ENCODE measurements around the gene HSD17B2.

The HSD17B2 gene

DNA sequence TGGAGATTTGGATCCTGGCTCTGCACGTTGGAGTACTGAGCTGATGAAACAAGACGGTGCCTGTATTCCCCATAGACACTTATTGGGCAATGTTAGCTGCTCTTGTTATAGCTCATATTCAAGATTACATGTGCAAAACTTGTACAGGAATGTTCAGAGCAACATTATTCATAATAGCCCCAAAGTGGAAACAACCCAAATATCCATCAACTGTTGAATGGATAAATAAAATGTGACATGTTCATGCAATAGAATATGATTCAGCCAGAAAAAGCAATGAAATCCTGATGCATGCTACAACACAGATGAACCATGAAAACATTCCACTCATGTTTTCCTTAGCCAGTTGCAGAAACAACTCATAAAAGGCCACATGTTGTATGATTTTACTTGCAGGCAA, 18.1 kb upstream of the HSD17B2 start:
- no peak overlapping the region for H3K4me3 ChIP-seq (ENCODE audit: low read depth, low read length)

GRCh38 chr16:82017911-82018568, 17.0 kb upstream of the HSD17B2 start:
- no peak overlapping the region for H3K4me3 ChIP-seq (ENCODE audit: low read depth, low read length)
- no peak for DNase-seq (ENCODE audit: low read depth)

More for the DNA sequence above, 18.1 kb upstream of the HSD17B2 start:
- peak; percentile 84 for DNase-seq (ENCODE audit: low read depth)

GRCh38 chr16:82019535-82019934, 15.5 kb upstream of the HSD17B2 start:
- no peak overlapping the region for H3K4me3 ChIP-seq (ENCODE audit: low read depth, low read length)
- no peak for DNase-seq (ENCODE audit: low read depth)

DNA sequence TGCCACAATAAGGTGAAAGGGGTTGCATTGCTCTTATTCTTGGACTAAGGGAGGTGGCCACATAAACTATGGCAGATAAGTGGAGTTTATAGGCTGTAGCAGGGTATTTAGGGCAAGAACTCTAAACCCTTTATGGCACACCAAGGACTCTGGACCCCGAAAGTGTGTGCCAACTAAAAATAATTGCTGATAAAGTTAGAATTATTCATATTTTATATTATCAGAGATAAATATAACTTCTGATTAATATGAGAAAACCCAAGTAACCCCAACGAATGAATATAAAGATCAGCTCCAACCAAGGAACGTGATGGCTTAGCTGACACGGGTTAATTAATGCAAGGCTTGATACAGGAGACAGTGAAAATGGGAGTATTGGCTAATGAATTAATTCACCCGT, 15.0 kb upstream of the HSD17B2 start:
- no peak overlapping the region for H3K4me3 ChIP-seq (ENCODE audit: low read depth, low read length)
- no peak for DNase-seq (ENCODE audit: low read depth)

DNA sequence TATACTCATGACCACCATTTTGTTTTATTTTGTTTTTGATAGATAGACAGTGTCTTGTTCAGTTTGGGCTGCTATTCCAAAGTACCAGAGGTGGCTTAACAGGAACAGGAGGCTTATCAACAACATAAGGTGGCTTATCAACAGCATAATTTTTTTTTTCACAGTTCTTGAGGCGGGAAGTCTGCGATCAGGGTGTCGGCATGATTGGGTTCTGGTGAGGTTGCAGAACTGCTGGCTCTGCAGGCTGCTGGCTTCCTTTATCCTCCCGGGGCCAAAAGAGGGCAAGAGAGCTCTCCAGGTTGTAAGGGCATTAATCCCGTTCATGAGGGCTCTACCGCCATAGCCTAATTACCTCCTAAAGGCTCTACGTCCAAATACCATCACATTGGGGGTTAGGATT, 11.8 kb upstream of the HSD17B2 start:
- DNase-seq (ENCODE audit: low read depth) = no peak
- no peak overlapping the region for H3K4me3 ChIP-seq (ENCODE audit: low read depth, low read length)

DNA sequence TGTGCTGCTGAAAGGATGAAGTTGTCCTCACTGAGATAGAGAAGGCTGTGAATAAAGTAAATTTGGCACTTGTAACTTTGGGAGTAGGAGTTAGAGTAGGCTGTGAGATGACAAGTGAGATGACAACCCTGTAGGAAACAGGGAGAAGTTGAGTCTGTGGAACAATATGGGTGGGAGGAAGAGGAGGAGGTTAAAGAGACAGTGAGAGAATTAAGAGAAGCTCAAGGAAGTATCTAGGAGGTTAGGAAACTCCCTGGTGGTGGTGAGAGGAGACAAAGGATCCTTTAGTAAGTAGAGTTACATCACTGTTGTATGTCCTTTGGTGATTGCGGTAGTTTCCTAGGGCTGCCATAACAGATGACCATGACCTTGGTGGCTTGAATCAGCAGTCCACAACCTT, 10.7 kb upstream of the HSD17B2 start:
- no peak for DNase-seq (ENCODE audit: low read depth)
- H3K4me3 ChIP-seq (ENCODE audit: low read depth, low read length) = no peak overlapping the region

DNA sequence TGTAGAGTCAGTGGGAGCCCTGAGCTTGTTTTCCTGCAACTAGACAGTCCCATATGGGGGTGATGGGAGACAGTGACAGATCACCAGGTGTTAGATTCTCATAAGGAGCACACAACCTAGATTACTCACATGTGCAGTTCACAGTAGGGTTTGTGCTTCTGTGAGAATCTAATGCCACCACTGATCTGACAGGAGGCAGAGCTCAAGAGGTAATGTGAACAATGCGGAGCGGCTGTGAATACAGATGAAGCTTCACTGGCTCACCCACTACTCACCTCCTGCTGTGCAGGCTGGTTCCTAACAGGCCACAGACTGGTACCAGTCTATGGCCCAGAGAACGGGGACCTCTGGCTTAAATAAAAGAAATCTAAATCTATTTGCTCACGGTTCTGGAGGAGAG, 10.2 kb upstream of the HSD17B2 start:
- no peak for DNase-seq (ENCODE audit: low read depth)
- no peak overlapping the region for H3K4me3 ChIP-seq (ENCODE audit: low read depth, low read length)

- no peak overlapping the region for H3K4me3 ChIP-seq (ENCODE audit: low read depth, low read length)
- no peak for DNase-seq (ENCODE audit: low read depth)
Observed at GRCh38 chr16:82027629-82028064, 7.4 kb upstream of the HSD17B2 start.

DNA sequence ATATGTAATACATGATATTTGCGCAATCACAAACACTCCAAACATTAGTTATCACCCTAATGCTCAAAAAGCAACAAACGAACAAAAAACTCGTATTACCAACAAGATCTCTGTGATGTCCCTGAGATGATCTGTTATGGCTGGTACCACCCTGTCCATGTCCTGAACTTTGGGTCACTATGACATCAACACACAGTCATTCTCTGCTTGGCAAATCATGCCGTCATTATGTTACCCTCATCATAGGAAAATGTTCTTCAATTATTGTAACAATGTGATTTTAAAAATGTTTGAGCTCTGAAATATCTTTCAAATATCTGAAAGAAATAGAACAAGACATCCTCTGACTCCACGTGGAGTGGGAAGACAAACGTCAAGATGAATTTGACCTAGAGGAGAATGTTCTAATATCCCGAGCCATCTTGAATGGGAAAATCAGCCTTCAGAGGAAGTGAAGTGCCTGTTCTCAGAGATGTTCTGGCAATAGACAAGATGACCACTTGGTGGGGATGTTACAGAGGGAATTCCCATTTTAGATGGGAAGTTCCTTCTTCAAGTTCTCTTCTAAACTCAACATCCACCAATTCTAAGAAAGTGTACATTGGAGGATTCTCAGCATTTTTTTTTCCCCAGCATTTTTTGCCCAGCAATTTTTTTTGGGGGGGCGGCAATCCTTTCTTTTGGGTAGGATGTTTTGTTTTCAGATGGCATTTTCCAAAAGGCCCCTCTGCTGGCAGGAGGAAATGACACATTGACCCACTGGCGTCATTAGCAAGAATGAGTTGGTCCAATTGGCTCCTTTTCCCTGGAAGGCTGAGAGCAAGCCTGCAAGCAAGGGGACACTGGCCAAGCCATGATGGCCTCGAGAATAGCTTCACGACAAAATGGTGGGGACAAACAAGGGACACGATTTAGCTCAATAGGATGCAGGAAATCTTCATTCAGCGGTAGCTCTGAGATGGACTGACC, 3.7 kb upstream of the HSD17B2 start:
- no peak overlapping the region for H3K4me3 ChIP-seq (ENCODE audit: low read depth, low read length)
- DNase-seq (ENCODE audit: low read depth) = peak; percentile 16

GRCh38 chr16:82033006-82033405, 2.0 kb upstream of the HSD17B2 start:
- H3K4me3 ChIP-seq (ENCODE audit: low read depth, low read length) = no peak overlapping the region
- no peak for DNase-seq (ENCODE audit: low read depth)

- no peak overlapping the region for H3K4me3 ChIP-seq (ENCODE audit: low read depth, low read length)
- DNase-seq (ENCODE audit: low read depth) = no peak
Observed at GRCh38 chr16:82033683-82034300, 1.3 kb upstream of the HSD17B2 start.

- DNase-seq (ENCODE audit: low read depth) = no peak
- H3K4me3 ChIP-seq (ENCODE audit: low read depth, low read length) = no peak overlapping the region
Observed at GRCh38 chr16:82037251-82037650, 2.2 kb downstream of the HSD17B2 start.

- no peak for DNase-seq (ENCODE audit: low read depth)
- no peak overlapping the region for H3K4me3 ChIP-seq (ENCODE audit: low read depth, low read length)
Observed at GRCh38 chr16:82037666-82038065, 2.6 kb downstream of the HSD17B2 start.

DNA sequence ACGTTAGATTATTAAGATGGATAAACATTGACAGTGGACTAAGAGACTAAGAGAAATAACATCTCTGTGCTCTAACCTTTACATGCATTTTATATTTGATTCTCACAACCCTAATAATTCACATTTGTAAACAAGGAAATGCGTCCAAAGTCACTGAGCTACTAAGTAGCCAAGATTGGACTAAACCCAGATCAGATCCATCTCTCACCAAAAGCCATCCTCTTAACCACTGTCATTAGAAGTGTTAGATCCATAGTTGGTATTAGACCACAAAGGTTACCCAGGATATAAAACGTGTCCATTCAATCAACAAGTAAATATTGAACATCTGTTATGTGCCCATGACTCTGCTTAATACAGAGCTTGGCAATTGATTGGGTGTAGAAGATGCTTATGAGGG, 5.2 kb downstream of the HSD17B2 start:
- DNase-seq (ENCODE audit: low read depth) = no peak
- H3K4me3 ChIP-seq (ENCODE audit: low read depth, low read length) = no peak overlapping the region

DNA sequence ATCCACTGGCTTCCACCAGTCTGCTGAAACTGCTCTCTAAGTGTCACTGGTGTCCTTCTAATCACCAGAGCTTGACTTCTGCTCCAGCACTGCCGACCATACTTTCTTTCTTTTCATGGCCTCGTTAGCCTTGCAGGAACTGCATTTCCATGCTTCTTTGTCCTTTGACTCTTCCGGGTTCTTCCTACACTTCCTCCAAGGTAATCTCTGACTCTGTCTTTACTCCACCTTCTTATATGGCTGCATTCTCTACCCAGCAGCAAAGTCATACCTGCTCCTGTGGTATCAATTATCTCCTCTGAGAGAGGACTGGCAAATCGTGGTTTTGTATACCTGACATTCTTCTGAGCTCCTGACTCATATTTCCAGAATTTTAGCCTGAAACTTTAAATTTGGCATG, 6.5 kb downstream of the HSD17B2 start:
- H3K4me3 ChIP-seq (ENCODE audit: low read depth, low read length) = no peak overlapping the region
- no peak for DNase-seq (ENCODE audit: low read depth)

DNA sequence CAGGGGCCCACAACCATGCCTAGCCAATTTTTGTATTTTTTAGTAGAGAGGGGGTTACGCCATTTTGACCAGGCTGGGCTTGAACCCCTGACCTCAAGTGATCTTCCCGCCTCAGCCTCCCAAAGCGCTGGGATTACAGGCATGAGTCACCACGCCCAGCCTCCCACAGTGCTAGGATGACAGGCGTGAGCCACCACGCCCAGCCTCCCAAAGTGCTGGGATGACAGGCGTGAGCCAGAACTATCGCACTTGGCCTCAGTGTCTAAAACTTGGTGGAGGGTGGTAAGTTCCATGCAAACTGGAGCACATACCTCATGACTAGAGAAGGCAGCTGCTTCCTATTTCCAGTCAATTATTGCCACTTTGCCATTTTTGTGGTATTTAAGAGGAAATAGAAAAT, 7.1 kb downstream of the HSD17B2 start:
- DNase-seq (ENCODE audit: low read depth) = no peak
- H3K4me3 ChIP-seq (ENCODE audit: low read depth, low read length) = no peak overlapping the region

- no peak overlapping the region for H3K4me3 ChIP-seq (ENCODE audit: low read depth, low read length)
- DNase-seq (ENCODE audit: low read depth) = no peak
Observed at GRCh38 chr16:82042846-82043245, 7.8 kb downstream of the HSD17B2 start.

DNA sequence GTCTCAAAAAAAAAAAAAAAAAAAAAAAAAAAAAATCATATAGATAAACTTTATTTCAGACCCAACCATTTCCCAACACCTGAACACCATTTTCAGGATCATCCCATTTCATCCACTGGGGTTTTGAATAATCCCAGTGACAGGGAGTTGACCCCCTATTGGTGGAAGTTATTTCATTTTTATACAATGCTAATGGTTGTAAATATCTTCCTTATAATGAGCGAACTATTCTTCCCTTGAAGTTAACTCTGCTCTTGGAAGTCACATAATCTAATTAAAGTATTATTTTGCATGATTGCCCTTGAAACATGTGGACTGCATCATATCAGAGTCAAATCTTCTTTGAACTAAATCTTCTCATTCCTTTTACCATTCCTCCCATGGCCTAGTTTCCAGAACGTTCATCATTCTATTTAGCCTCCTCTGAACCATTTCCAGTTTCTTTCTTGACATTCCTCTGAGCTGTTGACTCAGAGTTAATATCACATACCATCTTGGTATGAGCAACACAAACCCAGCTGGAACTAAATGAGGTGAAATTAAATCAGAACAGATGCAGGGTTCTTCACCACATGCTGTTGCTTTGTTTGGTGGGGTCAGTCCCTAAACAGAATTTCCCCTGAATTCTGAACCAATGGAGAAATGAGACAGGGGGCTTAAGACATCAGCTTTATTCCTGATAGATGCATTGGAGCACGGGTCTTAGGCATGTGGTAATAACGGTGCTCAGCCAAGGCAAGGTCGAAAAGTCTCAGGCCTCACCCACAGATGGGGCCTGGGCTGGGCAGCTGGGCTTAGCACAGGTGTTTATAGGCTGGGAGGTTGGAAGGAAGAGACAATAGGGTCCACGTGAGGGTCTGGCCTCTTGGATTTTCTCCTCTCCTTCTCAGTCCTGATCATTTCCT, 8.9 kb downstream of the HSD17B2 start:
- no peak for DNase-seq (ENCODE audit: low read depth)
- no peak overlapping the region for H3K4me3 ChIP-seq (ENCODE audit: low read depth, low read length)

DNA sequence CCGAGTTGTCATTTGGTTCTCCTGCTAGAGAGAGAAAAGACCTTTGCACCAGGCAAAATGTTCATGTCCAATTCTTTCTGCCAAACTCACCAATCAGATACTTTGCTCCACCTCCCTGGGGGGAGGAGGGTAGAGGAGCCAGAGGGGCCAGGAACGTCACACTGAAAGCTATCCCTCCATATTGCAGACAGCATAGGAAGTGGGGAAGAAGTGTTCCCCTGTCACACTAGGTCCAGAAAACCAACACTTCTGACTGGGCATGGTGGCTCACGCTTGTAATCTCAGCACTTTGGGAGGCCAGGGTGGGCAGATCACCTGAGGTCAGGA, 9.5 kb downstream of the HSD17B2 start:
- no peak for DNase-seq (ENCODE audit: low read depth)
- H3K4me3 ChIP-seq (ENCODE audit: low read depth, low read length) = no peak overlapping the region

- DNase-seq (ENCODE audit: low read depth) = no peak
Observed at GRCh38 chr16:82045465-82045864, 10.4 kb downstream of the HSD17B2 start.

More at GRCh38 chr16:82045465-82045864, 10.4 kb downstream of the HSD17B2 start:
- no peak overlapping the region for H3K4me3 ChIP-seq (ENCODE audit: low read depth, low read length)

Measured in skeletal muscle cell (primary cell).